ENCODE measurements around the gene TMEM141. TPM values are rescaled to one million over a fixed set of nuclear protein-coding genes. Genes with fewer than 3 reads are reported as not detected.

TMEM141 gene
- total and polyA plus RNA-seq, 9 donors = 23.4 to 115 (median 64.8) TPM

GRCh38 chr9:136792321-136793085 lies 1.4 kb downstream of the TMEM141 start:
- Histone ChIP-seq H3K9me3 (no peaks in the 10 kb centered on the region), H3K4me1 (ENCODE audit: insufficient read depth) (peaks cover 13% of the 10 kb centered on the region), H3K4me3 (no peak overlapping the region), H3K27ac (peak overlapping the region in 1 of 2 donors; percentile 82), H3K36me3 (no peaks in the 10 kb centered on the region), H3K27me3 (no peaks in the 10 kb centered on the region)
- peak in 3 of 5 donors; percentile 49 to 58 (median 55) for DNase-seq
- TF ChIP-seq POLR2A (IDR thresholded peaks at IDR 0.05) = no peak
- intact Hi-C loops (cut with DNase I) = loop anchor here in 1 of 4 donors (10.0 kb wide), 1 partner anchor 52 kb away; the partner anchor contains the start of genes AJM1 and PHPT1
- 58 to 76% (median 59%) methylated on average over 15 of the region's 15 CpGs for WGBS, 3 donors

- no peak for TF ChIP-seq POLR2A (IDR thresholded peaks at IDR 0.05)
- no peak for TF ChIP-seq CTCF (IDR thresholded peaks at IDR 0.05)
- no peak overlapping the region for H3K27ac ChIP-seq
- H3K36me3 ChIP-seq = no peaks in the 10 kb centered on the region
- H3K4me1 ChIP-seq (ENCODE audit: insufficient read depth) = peaks cover 16% of the 10 kb centered on the region
- peak in 2 of 5 donors; percentile 46 to 47 for DNase-seq
- 77 to 78% (median 77%) methylated on average over 17 of the region's 17 CpGs for WGBS, 3 donors
- no peaks in the 10 kb centered on the region for H3K27me3 ChIP-seq
- intact Hi-C loops (cut with DNase I) = loop anchor here in 1 of 4 donors (10.0 kb wide), 1 partner anchor 51 kb away; the partner anchor contains the start of genes AJM1 and PHPT1
- no peak overlapping the region for H3K4me3 ChIP-seq
- H3K9me3 ChIP-seq = no peaks in the 10 kb centered on the region
These were observed 2.2 kb downstream of the TMEM141 start for GRCh38 chr9:136793086-136793946.

GRCh38 chr9:136794281-136794999 lies 3.3 kb downstream of the TMEM141 start:
- TF ChIP-seq POLR2A (IDR thresholded peaks at IDR 0.05) = no peak
- no peak for TF ChIP-seq EP300 (IDR thresholded peaks at IDR 0.05)
- no peak for TF ChIP-seq CTCF (IDR thresholded peaks at IDR 0.05)
- Histone ChIP-seq H3K36me3 (no peaks in the 10 kb centered on the region), H3K4me3 (no peak overlapping the region), H3K9me3 (no peaks in the 10 kb centered on the region), H3K27ac (no peak overlapping the region), H3K4me1 (ENCODE audit: insufficient read depth) (peaks cover 23% of the 10 kb centered on the region), H3K27me3 (no peaks in the 10 kb centered on the region)
- DNase-seq = peak in 1 of 5 donors; percentile 36
- intact Hi-C loops (cut with DNase I) = loop anchor here in 1 of 4 donors (10.0 kb wide), 1 partner anchor 50 kb away; the partner anchor contains the start of genes AJM1 and PHPT1
- 85 to 91% (median 86%) methylated on average over 14 of the region's 14 CpGs for WGBS, 3 donors

GRCh38 chr9:136795000-136795348 lies 3.8 kb downstream of the TMEM141 start:
- no peaks in the 10 kb centered on the region for H3K27me3 ChIP-seq
- H3K36me3 ChIP-seq = no peaks in the 10 kb centered on the region
- intact Hi-C loops (cut with DNase I) = loop anchor here in 1 of 4 donors (10.0 kb wide), 1 partner anchor 50 kb away; the partner anchor contains the start of genes AJM1 and PHPT1
- WGBS, 3 donors = 49 to 64% (median 57%) methylated on average over 6 of the region's 6 CpGs
- H3K27ac ChIP-seq = no peak overlapping the region
- H3K4me1 ChIP-seq (ENCODE audit: insufficient read depth) = peaks cover 26% of the 10 kb centered on the region
- DNase-seq = peak in 1 of 5 donors; percentile 31
- no peak overlapping the region for H3K4me3 ChIP-seq
- no peak for TF ChIP-seq EP300 (IDR thresholded peaks at IDR 0.05)
- no peak for TF ChIP-seq CTCF (IDR thresholded peaks at IDR 0.05)
- no peak for TF ChIP-seq POLR2A (IDR thresholded peaks at IDR 0.05)
- H3K9me3 ChIP-seq = no peaks in the 10 kb centered on the region
